ENCODE data around the gene CHMP3.
"Not testable (repeated sequence)": the region's sequence is repeated elsewhere in the genome, so short reads cannot be mapped to it uniquely, and the experiment has no call there.

The CHMP3 gene

GRCh38 chr2:86566158-86566820 is 3.0 kb upstream of the CHMP3 start:
- TF ChIP-seq POLR2A (IDR thresholded peaks at IDR 0.05; ENCODE audit: low read depth, low read length) = no peak
- FAIRE-seq = no peak

DNA sequence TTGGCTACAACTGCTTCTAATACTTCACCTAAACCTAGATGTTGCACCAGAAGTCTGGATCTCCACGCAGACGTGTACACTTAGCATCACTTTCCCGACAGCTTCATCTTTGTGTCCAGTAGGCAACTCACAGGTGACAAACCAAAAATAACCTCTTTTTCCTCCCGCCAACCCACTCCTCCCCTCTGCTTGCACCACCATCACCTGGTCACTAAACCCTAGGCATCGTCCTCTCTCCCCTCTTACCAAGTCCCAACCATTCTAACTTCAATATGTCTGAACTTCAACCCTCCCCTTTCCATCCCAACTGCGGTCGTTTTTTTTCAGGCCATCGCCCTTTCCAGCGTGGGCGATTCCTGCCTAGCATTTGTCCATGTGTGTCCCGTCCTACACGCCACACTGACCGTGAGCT is 413 bp upstream of the CHMP3 start:
- DNase-seq (ENCODE audit: insufficient read length, low spot score) = no peak
- FAIRE-seq = no peak
- TF ChIP-seq POLR2A (IDR thresholded peaks at IDR 0.05; ENCODE audit: low read depth, low read length) = no peak

More at GRCh38 chr2:86566158-86566820, 3.0 kb upstream of the CHMP3 start:
- no peak for DNase-seq (ENCODE audit: insufficient read length, low spot score)

DNA sequence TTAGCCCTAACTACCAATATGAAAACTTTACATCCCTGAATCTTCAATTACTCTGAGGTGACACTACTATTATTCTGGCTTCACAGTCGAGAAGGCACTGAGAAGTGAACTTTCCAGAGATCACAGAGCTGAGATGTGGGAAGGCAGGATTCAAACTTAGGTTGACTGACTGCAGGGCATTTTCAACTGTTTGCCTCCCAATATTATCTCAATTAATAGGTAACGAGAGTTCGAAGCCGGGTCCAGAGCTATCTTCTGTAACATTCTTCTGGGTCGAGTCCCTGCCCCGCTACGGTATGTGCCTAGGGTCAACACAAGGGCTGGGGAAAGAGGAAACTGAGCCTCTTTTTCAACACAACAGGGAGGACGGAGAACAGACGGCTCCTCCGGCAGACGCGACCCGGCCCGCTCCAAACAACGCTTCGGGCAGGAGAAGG is 740 bp downstream of the CHMP3 start:
- TF ChIP-seq POLR2A (IDR thresholded peaks at IDR 0.05; ENCODE audit: low read depth, low read length) = peak; percentile 59
- no peak for FAIRE-seq
- no peak for DNase-seq (ENCODE audit: insufficient read length, low spot score)

- TF ChIP-seq POLR2A (IDR thresholded peaks at IDR 0.05; ENCODE audit: low read depth, low read length) = no peak
- no peak for FAIRE-seq
- no peak for DNase-seq (ENCODE audit: insufficient read length, low spot score)
Observed at GRCh38 chr2:86557836-86558235, 5.4 kb downstream of the CHMP3 start.

DNA sequence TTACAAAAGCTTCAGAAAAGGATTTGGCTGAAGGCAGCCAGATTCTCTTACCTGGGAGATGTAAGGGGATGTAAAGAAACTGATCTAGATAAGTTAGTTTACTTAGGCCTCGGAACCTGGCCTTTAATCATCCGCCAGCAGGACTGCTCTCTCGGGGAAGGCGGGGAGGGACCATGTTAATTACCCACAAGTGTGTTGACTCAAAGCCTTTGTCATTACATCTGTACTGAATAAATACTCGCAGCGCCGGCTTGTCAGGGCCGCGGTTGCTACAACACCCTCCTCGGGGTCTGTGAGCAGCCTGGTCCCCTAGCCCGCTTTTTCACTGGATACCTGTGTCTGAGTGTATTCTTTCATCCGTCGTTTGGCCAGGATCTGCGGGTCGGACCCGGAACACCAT is 6.7 kb downstream of the CHMP3 start:
- DNase-seq (ENCODE audit: insufficient read length, low spot score) (no peak), FAIRE-seq (no peak)
- TF ChIP-seq POLR2A (IDR thresholded peaks at IDR 0.05; ENCODE audit: low read depth, low read length) = no peak

DNA sequence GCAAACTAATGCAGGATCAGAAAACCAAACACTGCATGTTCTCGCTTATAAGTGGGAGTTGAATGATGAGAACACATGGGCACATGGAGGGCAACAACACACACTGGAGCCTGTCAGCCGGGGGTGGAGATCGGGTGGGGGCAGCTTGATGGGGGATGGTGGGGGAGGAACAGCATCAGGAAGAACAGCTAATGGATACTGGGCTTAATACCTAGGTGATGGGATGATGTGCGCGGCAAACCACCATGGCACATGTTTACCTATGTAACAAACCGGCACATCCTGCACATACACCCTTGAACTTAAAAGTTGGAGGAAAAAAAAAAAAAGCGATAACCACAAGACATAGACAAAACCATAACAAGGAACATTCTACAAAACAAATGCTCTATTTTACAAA is 10.4 kb downstream of the CHMP3 start:
- DNase-seq (ENCODE audit: insufficient read length, low spot score) (no peak), FAIRE-seq (peak; percentile 11)
- TF ChIP-seq POLR2A (IDR thresholded peaks at IDR 0.05; ENCODE audit: low read depth, low read length) = no peak

DNA sequence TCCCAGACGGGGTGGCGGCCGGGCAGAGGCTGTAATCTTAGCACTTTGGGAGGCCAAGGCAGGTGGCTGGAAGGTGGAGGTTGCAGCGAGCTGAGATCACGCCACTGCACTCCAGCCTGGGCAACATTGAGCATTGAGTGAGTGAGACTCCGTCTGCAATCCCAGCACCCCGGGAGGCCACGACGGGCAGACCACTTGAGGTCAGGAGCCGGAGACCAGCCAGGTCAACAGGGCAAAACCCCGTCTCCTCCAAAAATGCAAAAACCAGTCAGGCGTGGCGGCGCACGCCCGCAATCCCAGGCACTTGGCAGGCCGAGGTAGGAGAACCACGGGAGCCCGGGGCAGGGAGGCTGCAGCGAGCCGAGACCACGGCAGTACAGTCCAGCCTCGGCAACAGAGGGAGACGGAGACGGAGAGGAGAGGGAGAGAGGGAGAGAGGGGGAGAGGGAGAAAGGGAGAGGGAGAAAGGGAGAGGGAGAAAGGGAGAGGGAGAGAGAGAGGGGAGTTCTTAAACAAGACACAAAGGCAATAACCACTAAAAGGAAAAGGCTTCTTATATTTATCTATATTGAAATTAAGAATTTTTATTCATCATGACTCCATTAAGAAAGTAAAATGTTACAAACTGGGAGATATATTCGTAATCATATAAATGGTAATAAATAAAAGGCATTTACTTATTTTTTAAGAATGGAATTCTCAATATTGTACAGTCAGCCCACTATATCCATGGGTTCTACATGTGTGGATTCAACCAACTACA is 13.1 kb downstream of the CHMP3 start:
- DNase-seq (ENCODE audit: insufficient read length, low spot score); FAIRE-seq: not testable (repeated sequence)

DNA sequence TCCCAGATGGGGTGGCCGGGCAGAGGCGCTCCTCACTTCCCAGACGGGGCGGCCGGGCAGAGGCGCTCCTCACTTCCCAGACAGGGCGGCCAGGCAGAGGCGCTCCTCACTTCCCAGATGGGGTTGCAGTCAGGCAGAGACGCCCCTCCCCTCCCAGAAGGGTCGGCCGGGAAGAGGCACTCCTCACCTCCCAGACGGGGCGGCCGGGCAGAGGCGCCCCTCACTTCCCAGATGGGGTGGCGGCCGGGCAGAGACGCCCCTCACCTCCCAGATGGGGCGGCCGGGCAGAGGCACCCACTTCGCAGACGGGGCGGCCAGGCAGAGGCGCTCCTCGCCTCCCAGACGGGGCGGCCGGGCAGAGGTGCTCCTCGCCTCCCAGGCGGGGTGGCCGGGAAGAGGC is 13.8 kb downstream of the CHMP3 start:
- not testable (repeated sequence) for FAIRE-seq; DNase-seq (ENCODE audit: insufficient read length, low spot score)

- DNase-seq (ENCODE audit: insufficient read length, low spot score); FAIRE-seq: not testable (repeated sequence)
Observed at GRCh38 chr2:86548913-86549396, 14.3 kb downstream of the CHMP3 start.

DNA sequence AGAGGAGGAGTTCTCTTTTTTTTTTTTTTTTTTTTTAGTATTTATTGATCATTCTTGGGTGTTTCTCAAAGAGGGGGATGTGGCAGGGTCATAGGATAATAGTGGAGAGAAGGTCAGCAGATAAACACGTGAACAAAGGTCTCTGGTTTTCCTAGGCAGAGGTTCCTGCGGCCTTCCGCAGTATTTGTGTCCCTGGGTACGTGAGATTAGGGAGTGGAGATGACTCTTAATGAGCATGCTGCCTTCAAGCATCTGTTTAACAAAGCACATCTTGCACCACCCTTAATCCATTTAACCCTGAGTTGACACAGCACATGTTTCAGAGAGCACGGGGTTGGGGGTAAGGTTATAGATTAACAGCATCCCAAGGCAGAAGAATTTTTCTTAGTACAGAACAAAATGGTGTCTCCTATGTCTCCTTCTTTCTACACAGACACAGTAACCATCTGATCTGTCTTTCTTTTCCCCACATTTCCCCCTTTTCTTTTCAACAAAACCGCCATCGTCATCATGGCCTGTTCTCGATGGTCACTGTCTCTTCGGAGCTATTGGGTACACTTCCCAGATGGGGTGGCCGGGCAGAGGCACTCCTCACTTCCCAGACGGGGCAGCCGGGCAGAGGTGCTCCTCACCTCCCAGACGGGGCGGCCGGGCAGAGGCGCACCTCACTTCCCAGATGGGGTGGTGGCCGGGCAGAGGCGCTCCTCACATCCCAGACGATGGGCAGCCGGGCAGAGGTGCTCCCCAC is 14.9 kb downstream of the CHMP3 start:
- FAIRE-seq; DNase-seq (ENCODE audit: insufficient read length, low spot score): not testable (repeated sequence)

DNA sequence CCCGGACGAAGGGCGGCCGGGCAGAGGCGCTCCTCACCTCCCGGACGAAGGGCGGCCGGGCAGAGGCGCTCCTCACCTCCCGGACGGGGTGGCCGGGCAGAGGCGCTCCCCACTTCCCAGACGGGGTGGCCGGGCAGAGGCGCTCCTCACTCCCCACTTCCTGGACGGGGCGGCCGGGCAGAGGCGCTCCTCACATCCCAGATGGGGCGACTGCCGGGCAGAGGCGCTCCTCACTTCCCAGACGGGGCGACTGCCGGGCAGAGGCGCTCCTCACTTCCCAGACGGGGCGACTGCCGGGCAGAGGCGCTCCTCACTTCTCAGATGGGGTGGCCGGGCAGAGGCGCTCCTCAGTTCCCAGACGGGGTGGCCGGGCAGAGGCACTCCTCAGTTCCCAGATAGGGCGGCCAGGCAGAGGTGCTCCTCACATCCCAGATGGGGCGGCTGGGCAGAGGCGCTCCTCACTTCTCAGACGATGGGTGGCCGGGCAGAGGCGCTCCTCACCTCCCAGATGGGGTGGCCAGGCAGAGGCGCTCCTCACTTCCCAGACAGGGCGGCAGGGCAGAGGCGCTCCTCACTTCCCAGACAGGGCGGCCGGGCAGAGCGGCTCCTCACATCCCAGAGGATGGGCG is 17.8 kb downstream of the CHMP3 start:
- FAIRE-seq; DNase-seq (ENCODE audit: insufficient read length, low spot score): not testable (repeated sequence)

DNA sequence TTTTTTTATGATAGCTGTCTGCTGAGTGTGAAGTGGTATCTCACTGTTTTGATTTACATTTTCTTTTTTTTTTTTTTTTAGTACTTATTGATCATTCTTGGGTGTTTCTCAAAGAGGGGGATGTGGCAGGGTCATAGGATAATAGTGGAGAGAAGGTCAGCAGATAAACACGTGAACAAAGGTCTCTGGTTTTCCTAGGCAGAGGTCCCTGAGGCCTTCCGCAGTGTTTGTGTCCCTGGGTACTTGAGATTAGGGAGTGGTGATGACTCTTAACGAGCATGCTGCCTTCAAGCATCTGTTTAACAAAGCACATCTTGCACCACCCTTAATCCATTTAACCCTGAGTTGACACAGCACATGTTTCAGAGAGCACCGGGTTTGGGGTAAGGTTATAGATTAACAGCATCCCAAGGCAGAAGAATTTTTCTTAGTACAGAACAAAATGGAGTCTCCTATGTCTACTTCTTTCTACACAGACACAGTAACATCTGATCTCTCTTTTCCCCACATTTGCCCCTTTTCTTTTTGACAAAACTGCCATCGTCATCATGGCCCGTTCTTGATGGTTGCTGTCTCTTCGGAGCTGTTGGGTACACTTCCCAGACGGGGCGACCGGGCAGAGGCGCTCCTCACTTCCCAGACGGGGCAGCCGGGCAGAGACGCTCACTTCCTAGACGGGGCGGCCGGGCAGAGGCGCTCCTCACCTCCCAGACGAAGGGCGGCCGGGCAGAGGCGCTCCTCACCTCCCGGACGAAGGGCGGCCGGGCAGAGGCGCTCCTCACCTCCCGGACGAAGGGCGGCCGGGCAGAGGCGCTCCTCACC is 18.8 kb downstream of the CHMP3 start:
- DNase-seq (ENCODE audit: insufficient read length, low spot score); FAIRE-seq: not testable (repeated sequence)

GRCh38 chr2:86543793-86544192 is 19.4 kb downstream of the CHMP3 start:
- DNase-seq (ENCODE audit: insufficient read length, low spot score) (no peak), FAIRE-seq (no peak)
- no peak for TF ChIP-seq POLR2A (IDR thresholded peaks at IDR 0.05; ENCODE audit: low read depth, low read length)
